Measurements from ENCODE around the gene JMJD8. TPM values are rescaled to one million over a fixed set of nuclear protein-coding genes. Genes with fewer than 3 reads are reported as not detected.

The JMJD8 gene
- total and polyA plus RNA-seq, 2 experiments from 2014 or later = 48.5 to 82.5 TPM

DNA sequence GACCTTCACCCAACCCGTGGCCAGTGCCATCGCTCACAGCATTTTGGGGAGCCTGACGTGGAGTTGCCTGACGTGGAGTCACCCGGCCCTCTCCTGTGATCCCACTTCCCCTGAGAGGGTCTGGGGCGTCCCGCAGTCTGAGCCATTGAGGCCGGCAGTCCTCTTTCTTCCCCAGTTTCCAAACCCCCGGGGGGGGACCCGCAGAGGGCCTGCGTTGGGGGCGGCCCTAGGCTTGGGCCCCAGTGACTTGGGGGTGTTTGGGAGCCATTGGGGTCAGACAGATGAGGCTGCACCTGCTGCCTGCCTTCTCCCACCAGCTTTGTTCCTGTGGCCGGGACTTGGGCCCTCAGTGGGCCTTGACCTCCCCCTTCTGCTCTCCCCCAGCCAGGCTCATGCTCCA lies 14.5 kb downstream of the JMJD8 start:
- Mint-ChIP-seq H3K9me3 (no peaks in the 10 kb centered on the region; the same call in 2 of the 3 replicates), H3K4me3 (peak overlapping the region; percentile 71; the same call in 2 of the 3 replicates), H3K36me3 (ENCODE audit: low read depth) (peaks cover 21% of the 10 kb centered on the region), H3K27ac (no peak overlapping the region), H3K27me3 (ENCODE audit: insufficient read depth, low read depth, poor library complexity) (peaks cover 2% of the 10 kb centered on the region), H3K4me1 (peaks cover under 1% of the 10 kb centered on the region; the same call in 1 of the 3 replicates)
- DNase-seq (ENCODE audit: low spot score) (no peak), ATAC-seq (no peak)
- no peak overlapping the region for H3K4me2 ChIP-seq
- no peak overlapping the region for H3K27ac ChIP-seq (ENCODE audit: low read depth)
- no peaks in the 10 kb centered on the region for H3K9me2 ChIP-seq (ENCODE audit: insufficient read depth)
- TF ChIP-seq, protein P1, sequence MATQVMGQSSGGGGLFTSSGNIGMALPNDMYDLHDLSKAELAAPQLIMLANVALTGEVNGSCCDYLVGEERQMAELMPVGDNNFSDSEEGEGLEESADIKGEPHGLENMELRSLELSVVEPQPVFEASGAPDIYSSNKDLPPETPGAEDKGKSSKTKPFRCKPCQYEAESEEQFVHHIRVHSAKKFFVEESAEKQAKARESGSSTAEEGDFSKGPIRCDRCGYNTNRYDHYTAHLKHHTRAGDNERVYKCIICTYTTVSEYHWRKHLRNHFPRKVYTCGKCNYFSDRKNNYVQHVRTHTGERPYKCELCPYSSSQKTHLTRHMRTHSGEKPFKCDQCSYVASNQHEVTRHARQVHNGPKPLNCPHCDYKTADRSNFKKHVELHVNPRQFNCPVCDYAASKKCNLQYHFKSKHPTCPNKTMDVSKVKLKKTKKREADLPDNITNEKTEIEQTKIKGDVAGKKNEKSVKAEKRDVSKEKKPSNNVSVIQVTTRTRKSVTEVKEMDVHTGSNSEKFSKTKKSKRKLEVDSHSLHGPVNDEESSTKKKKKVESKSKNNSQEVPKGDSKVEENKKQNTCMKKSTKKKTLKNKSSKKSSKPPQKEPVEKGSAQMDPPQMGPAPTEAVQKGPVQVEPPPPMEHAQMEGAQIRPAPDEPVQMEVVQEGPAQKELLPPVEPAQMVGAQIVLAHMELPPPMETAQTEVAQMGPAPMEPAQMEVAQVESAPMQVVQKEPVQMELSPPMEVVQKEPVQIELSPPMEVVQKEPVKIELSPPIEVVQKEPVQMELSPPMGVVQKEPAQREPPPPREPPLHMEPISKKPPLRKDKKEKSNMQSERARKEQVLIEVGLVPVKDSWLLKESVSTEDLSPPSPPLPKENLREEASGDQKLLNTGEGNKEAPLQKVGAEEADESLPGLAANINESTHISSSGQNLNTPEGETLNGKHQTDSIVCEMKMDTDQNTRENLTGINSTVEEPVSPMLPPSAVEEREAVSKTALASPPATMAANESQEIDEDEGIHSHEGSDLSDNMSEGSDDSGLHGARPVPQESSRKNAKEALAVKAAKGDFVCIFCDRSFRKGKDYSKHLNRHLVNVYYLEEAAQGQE (IDR thresholded peaks at IDR 0.05; ENCODE audit: unreplicated experiment) = no peak
- TF ChIP-seq NANOG (IDR thresholded peaks at IDR 0.05; ENCODE audit: borderline replicate concordance) (no peak), JUNB (IDR thresholded peaks at IDR 0.05; ENCODE audit: unreplicated experiment) (no peak), STAT1 (IDR thresholded peaks at IDR 0.05; ENCODE audit: unreplicated experiment) (no peak)
- TF ChIP-seq, protein P2, sequence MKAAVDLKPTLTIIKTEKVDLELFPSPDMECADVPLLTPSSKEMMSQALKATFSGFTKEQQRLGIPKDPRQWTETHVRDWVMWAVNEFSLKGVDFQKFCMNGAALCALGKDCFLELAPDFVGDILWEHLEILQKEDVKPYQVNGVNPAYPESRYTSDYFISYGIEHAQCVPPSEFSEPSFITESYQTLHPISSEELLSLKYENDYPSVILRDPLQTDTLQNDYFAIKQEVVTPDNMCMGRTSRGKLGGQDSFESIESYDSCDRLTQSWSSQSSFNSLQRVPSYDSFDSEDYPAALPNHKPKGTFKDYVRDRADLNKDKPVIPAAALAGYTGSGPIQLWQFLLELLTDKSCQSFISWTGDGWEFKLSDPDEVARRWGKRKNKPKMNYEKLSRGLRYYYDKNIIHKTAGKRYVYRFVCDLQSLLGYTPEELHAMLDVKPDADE (IDR thresholded peaks at IDR 0.05) = no peak
- H3F3A ChIP-seq (replicated peaks; ENCODE audit: low read depth) = peaks cover 16% of the 10 kb centered on the region; the same call in 1 of the 2 replicates
- H3K79me2 ChIP-seq (replicated peaks; ENCODE audit: insufficient read depth) = peaks cover 16% of the 10 kb centered on the region
- no peak overlapping the region for H3K4me3 ChIP-seq
- H2AFZ ChIP-seq = no peak overlapping the region
- no peaks in the 10 kb centered on the region for H3K4me1 ChIP-seq (ENCODE audit: insufficient read depth)
- H4K20me1 ChIP-seq (replicated peaks; ENCODE audit: insufficient read depth) = peaks cover 3% of the 10 kb centered on the region
- peaks cover 11% of the 10 kb centered on the region; the same call in 1 of the 2 replicates for H3K36me3 ChIP-seq (ENCODE audit: insufficient read depth)
- H3K27me3 ChIP-seq (ENCODE audit: insufficient read depth) = no peaks in the 10 kb centered on the region

DNA sequence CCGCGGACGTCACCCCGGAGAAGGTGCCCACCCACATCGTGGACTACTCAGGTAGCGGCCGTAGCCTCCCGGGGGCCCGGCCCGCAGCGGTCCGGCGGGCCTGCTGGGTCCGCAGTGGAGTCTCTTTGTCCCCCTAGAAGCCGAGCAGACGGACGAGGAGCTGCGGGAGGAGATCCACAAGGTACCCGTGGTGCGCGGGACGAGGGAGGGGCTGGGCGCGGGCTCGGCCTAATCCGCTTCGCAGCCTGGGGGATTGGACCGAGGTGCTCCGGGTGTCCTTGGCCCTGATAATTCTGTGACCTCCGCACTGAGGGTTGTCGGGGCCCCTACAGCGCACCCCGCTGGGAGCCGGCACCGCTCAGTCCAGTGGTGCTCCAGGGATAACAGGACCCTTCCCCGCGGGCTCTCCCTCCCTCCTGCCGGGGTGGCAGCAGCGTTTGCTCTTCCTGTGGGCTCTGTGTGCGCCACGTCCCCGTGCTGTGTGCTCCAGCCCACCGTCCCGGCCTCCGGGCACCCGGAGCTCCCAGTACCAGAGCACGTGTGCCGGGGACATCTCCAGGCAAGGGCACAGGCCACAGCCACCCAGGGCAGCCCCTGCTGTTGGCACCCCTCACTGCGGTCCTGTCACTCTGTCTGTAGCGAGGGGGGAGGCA lies 15.5 kb downstream of the JMJD8 start:
- H3K36me3 Mint-ChIP-seq (ENCODE audit: low read depth) = peaks cover 24% of the 10 kb centered on the region
- H3K9me2 ChIP-seq (ENCODE audit: insufficient read depth) = no peaks in the 10 kb centered on the region
- H3K36me3 ChIP-seq (ENCODE audit: insufficient read depth) = peaks cover 11% of the 10 kb centered on the region; the same call in 1 of the 2 replicates
- peaks cover 2% of the 10 kb centered on the region for H3K27me3 Mint-ChIP-seq (ENCODE audit: insufficient read depth, low read depth, poor library complexity)
- H4K20me1 ChIP-seq (replicated peaks; ENCODE audit: insufficient read depth) = peaks cover 3% of the 10 kb centered on the region
- peak overlapping the region; percentile 88 for H3K4me2 ChIP-seq
- no peaks in the 10 kb centered on the region; the same call in 2 of the 3 replicates for H3K9me3 Mint-ChIP-seq
- ATAC-seq = peak; percentile 12
- no peak overlapping the region for H3K27ac Mint-ChIP-seq
- DNase-seq (ENCODE audit: low spot score) = no peak
- H3K79me2 ChIP-seq (replicated peaks; ENCODE audit: insufficient read depth) = peaks cover 16% of the 10 kb centered on the region
- H3K4me1 ChIP-seq (ENCODE audit: insufficient read depth) = no peaks in the 10 kb centered on the region
- peak overlapping the region; percentile 71 for H3K4me3 Mint-ChIP-seq
- H3F3A ChIP-seq (replicated peaks; ENCODE audit: low read depth) = peaks cover 9% of the 10 kb centered on the region; the same call in 1 of the 2 replicates
- H2AFZ ChIP-seq = no peak overlapping the region
- no peak overlapping the region for H3K27ac ChIP-seq (ENCODE audit: low read depth)
- no peaks in the 10 kb centered on the region for H3K4me1 Mint-ChIP-seq
- no peaks in the 10 kb centered on the region for H3K27me3 ChIP-seq (ENCODE audit: insufficient read depth)
- H3K4me3 ChIP-seq = peak overlapping the region; percentile 91
- TF ChIP-seq NANOG (IDR thresholded peaks at IDR 0.05; ENCODE audit: borderline replicate concordance) (no peak), EZH2phosphoT487 (IDR thresholded peaks at IDR 0.05; ENCODE audit: unreplicated experiment) (no peak), POLR2AphosphoS5 (IDR thresholded peaks at IDR 0.05; ENCODE audit: low read depth) (no peak), ZNF331 (CRISPR knock-in tag; IDR thresholded peaks at IDR 0.05; ENCODE audit: low read depth) (no peak), ZNF114 (CRISPR knock-in tag; IDR thresholded peaks at IDR 0.05) (no peak), CREB1 (CRISPR knock-in tag; IDR thresholded peaks at IDR 0.05; ENCODE audit: low read depth) (no peak), EZH2 (IDR thresholded peaks at IDR 0.05; ENCODE audit: low read depth, unreplicated experiment) (no peak), STAT1 (IDR thresholded peaks at IDR 0.05; ENCODE audit: unreplicated experiment) (no peak)
- TF ChIP-seq, protein P2 (IDR thresholded peaks at IDR 0.05) = no peak
- TF ChIP-seq, protein P1 (IDR thresholded peaks at IDR 0.05; ENCODE audit: unreplicated experiment) = no peak
